HPDE6-E6E7 (cell line): ENCODE data around the gene PDGFRB.

Source experiments
- DNase-seq: peaks from one replicate; pipeline ENCODE4 v3.0.0; 2011; ENCODE audit warnings: missing footprints; ENCODE audit errors: extremely low spot score

PDGFRB gene

GRCh38 chr5:150155258-150156026 lies at the start of gene PDGFRB:
PDGFRB (minus strand) TSS chr5:150155845; CDS start chr5:150137047, 18,798 bp downstream.
- DNase-seq, result no peak

DNA sequence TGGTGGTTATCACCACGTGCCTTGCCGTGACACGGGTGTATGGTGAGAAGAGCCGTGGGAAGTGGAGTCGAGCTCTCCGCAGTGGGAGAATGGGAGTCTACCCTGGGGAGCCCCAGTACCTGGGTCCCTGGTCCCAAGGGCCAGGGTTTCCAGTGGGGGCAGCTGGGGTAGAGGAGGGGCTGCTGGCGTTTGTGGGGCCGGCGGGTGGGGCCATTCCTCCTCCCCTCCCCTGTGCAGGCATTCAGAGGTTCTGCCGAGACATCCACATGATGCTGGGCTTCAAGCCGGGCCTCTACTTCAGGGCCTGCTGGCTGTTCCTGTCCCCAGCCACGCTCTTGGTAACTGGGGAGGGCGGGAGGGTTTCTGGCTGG lies 48.9 kb upstream of the PDGFRB start:
- no peak for DNase-seq

- DNase-seq, result no peak
These were observed 48.4 kb upstream of the PDGFRB start for GRCh38 chr5:150203832-150204589.

DNA sequence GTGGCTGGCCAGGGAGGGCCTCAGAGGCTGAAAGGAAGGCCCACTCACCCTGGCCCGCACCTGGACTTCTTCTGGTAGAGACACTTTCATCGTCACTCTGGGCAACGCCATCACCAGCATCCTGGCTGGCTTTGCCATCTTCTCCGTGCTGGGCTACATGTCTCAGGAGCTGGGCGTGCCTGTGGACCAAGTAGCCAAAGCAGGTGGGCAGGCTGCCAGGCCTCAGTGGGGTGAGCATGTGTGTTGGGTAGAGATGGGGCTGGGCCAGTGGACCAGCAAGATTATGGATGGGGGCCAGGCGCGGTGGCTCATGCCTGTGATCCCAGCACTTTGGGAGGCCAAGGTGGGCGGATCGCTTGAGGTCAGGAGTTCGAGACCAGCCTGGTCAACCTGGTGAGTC lies 46.9 kb upstream of the PDGFRB start:
- no peak for DNase-seq

DNA sequence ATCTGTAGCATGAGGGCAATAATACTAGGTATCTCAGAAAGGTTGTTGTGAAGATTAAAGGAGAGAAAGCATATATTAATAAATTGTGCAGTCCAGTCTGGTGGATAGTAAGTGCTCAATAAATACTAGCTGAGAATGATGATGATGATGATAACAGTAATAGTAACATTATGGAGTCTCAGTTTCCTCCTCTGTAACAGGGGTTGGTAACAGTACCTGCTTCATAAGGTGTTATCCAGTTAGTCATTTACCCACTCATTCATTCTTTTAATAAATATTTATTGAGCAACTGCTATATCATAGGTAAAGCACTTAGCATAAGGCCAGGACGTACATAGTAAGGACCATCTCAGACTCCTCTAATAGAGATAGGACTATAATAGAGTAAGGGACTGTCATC lies 41.8 kb upstream of the PDGFRB start:
- DNase-seq, result no peak

DNA sequence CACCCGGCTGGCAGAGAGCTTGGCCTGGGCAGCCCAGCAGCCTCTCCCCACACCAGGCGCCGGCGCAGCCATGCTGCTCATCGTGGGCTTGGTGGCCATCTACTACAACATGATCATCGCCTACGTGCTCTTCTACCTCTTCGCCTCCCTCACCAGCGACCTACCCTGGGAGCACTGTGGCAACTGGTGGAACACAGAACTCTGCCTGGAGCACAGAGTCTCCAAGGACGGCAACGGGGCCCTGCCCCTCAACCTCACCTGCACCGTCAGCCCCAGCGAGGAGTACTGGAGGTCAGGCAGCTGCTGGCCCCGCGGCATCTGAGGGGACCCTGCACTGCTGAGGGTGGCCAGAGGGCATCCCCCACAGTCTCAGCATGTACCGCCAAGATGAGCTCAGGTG lies 41.3 kb upstream of the PDGFRB start:
- DNase-seq, result no peak

DNA sequence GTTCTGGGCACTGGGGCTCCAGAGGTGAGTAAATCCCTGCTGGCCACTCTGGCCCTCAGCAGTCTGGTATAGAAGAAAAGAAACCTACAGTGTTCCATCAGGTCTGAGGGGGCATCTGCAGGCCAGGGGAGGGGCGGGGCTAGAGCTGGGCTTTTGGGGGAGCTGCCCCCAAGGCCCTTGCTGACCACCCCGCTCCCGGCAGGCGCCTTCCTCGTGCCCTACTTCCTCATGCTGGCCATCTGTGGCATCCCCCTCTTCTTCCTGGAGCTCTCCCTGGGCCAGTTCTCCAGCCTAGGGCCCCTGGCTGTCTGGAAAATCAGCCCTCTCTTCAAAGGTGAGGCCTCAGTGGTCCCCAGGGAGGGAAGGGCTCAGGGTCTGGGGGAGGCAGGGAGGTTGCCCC lies 40.9 kb upstream of the PDGFRB start:
- no peak for DNase-seq

- no peak for DNase-seq
These were observed 40.3 kb upstream of the PDGFRB start for GRCh38 chr5:150195736-150196485.

DNA sequence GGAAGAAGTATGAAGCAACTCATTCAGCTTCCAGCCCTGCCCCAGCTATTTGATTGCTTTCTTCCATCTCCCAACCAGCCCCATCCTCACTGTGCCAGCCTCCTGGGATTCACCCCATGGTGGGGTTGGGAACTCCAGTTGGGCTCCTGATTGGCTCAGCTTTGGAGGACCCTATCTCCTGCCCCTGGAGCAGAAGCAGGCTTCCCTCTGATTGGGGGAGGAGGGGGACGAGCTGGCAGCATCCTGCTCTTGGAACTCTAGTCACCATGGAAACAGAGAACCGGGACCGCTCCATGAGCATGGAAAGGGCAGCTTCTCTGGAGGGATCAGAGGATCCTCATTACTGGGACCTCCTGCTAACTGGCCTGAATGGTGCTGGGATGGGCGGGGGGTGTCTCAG lies 36.8 kb upstream of the PDGFRB start:
- DNase-seq, result no peak

DNA sequence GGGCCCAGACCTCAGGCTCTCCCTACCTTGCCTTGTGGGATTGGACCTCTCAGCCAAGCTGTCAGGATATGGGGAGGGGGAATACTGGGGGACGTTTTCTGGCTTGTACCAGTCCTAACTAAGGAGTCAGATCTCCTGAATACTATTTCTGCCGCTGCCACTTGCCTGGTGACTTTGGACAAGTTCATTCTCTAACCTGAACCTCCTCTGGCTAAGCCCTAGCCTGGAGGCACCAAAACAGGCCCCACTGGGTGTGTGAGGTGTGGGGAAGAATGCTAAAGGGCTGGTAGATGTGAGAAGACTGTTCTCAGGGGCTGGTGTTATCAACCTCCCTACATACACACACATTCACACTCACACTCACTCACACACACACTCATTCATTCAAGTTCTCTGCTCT lies 35.3 kb upstream of the PDGFRB start:
- DNase-seq, result no peak

DNA sequence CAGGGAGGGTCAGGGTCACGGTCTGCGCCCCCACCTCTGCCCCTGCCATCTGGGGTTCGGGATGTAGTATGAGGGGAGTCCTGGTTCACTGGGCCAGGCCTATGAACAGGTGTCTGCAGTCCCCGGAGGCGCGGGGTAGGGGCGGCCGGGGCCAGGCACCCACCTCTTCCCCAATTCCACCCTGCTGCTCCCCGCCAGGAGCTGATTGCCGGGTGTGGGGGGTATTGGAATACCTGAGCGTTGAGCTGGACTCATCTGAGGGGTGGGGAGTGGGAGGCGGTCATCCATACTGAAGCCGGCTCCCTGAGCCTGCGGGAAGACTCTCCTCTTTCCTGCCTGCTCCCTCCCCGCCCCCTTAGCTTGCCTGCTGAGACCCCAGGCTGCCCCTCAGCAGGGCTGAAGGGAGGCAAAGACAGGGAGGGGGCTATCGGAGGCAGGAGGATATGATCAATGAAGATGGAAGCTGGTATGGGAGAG lies 34.9 kb upstream of the PDGFRB start:
- no peak for DNase-seq

GRCh38 chr5:150189728-150190502 lies 34.3 kb upstream of the PDGFRB start, which contains the start of gene SLC6A7:
SLC6A7 (plus strand) TSS chr5:150190062; CDS start chr5:150190328, 266 bp downstream.
- DNase-seq, result no peak

- DNase-seq, result no peak
These were observed 33.7 kb upstream of the PDGFRB start for GRCh38 chr5:150189326-150189725.

- DNase-seq, result no peak
These were observed 32.6 kb upstream of the PDGFRB start for GRCh38 chr5:150188146-150188842.

GRCh38 chr5:150186897-150187296 lies 31.3 kb upstream of the PDGFRB start:
- no peak for DNase-seq

- no peak for DNase-seq
These were observed 30.5 kb upstream of the PDGFRB start for GRCh38 chr5:150186137-150186536.

DNA sequence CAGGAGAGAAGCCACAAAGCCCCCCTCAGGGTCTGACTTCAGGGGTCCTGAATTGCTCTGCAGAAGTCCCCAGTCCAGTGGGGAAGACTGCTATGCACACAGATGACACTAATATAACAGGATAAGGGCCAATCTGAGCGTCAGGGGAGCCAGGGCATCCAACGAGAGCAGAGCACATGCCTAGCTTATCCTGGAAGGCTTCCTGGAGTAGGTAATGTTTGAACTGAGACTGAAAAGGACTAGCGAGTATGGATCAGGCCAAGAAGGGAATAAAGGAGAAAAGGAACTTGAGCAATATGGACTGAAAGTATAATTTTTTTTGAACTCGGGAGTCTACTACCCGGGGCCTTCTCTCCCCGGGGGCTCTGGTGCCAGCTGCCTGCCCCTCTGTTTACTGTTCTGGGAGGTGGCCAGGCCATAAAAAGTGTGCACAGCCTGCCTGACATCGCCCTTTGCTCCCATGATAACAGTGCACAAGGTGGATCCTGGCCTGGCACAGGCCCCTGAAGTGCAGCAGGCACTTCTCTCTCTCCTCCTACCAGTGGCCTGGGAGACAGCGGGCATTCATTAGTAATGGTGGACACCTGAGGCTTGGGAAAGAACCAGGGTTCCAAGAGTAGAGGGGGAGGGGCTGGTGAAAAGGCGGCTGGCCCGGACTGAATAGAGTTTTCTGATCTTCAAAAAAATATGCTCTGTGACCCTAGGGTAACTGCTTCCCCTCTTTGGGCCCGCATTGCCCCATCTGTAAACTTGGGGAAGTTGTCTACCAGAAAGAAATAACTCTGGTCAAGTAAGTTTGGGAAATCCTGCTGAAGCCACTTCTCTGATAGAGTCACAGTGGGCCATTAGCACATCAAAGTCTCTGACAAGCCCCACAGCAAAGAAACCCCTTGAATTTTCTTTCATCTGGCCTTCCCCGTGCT lies 29.6 kb upstream of the PDGFRB start:
- no peak for DNase-seq

GRCh38 chr5:150184006-150184405 lies 28.4 kb upstream of the PDGFRB start:
- no peak for DNase-seq

- no peak for DNase-seq
These were observed 27.8 kb upstream of the PDGFRB start for GRCh38 chr5:150183436-150183835.

- no peak for DNase-seq
These were observed 27.1 kb upstream of the PDGFRB start for GRCh38 chr5:150182774-150183173.
